ENCODE results near the gene PRODH2. TPM values are rescaled to one million over a fixed set of nuclear protein-coding genes. Genes with fewer than 3 reads are reported as not detected.
"Not testable (repeated sequence)": the region's sequence is repeated elsewhere in the genome, so short reads cannot be mapped to it uniquely, and the experiment has no call there.

PRODH2 gene
- total RNA-seq, 1 donor from 2014 or later: not detected

GRCh38 chr19:35773020-35773806 is 39.4 kb downstream of the PRODH2 start:
- intact Hi-C loops (cut with DNase I): no loop called here
- DNase-seq (no peak), ATAC-seq (no peak)

GRCh38 chr19:35772362-35772761 is 40.3 kb downstream of the PRODH2 start:
- H3K4me3 ChIP-seq; H3K27ac ChIP-seq; intact Hi-C loops (cut with DNase I); H3K36me3 ChIP-seq; ATAC-seq; H3K4me1 ChIP-seq; H3K9me3 ChIP-seq; DNase-seq; H3K27me3 ChIP-seq: not testable (repeated sequence)

More at GRCh38 chr19:35773020-35773806, 39.4 kb downstream of the PRODH2 start:
- Histone ChIP-seq H3K27me3 (no peaks in the 10 kb centered on the region), H3K4me1 (peaks cover 4% of the 10 kb centered on the region), H3K9me3 (no peaks in the 10 kb centered on the region), H3K4me3 (no peak overlapping the region), H3K36me3 (no peaks in the 10 kb centered on the region), H3K27ac (no peak overlapping the region)
- TF ChIP-seq CTCF (IDR thresholded peaks at IDR 0.05): no peak

GRCh38 chr19:35768082-35768421 is 44.6 kb downstream of the PRODH2 start:
- DNase-seq: no peak
- H3K27ac ChIP-seq: no peak overlapping the region

GRCh38 chr19:35767288-35768081 is 45.2 kb downstream of the PRODH2 start:
- no peak for DNase-seq

More at GRCh38 chr19:35768082-35768421, 44.6 kb downstream of the PRODH2 start:
- no peak for ATAC-seq
- H3K4me1 ChIP-seq: no peaks in the 10 kb centered on the region
- intact Hi-C loops (cut with DNase I): no loop called here
- no peak for TF ChIP-seq CTCF (IDR thresholded peaks at IDR 0.05)
- no peaks in the 10 kb centered on the region for H3K27me3 ChIP-seq
- H3K9me3 ChIP-seq: no peaks in the 10 kb centered on the region
- H3K36me3 ChIP-seq: peaks cover 20% of the 10 kb centered on the region
- H3K4me3 ChIP-seq: no peak overlapping the region

GRCh38 chr19:35766571-35767104 is 46.0 kb downstream of the PRODH2 start:
- TF ChIP-seq CTCF (IDR thresholded peaks at IDR 0.05): no peak
- no peak overlapping the region for H3K27ac ChIP-seq
- peaks cover 34% of the 10 kb centered on the region for H3K36me3 ChIP-seq
- H3K4me1 ChIP-seq: no peaks in the 10 kb centered on the region
- DNase-seq (peak; percentile 61), ATAC-seq (peak; percentile 5)
- H3K27me3 ChIP-seq: no peaks in the 10 kb centered on the region
- no peaks in the 10 kb centered on the region for H3K9me3 ChIP-seq
- H3K4me3 ChIP-seq: no peak overlapping the region
- intact Hi-C loops (cut with DNase I): no loop called here

More at GRCh38 chr19:35767288-35768081, 45.2 kb downstream of the PRODH2 start:
- intact Hi-C loops (cut with DNase I): no loop called here
- peak; percentile 27 for ATAC-seq
- H3K36me3 ChIP-seq: peaks cover 26% of the 10 kb centered on the region
- H3K27ac ChIP-seq: no peak overlapping the region
- H3K4me3 ChIP-seq: no peak overlapping the region
- no peak for TF ChIP-seq CTCF (IDR thresholded peaks at IDR 0.05)
- no peaks in the 10 kb centered on the region for H3K4me1 ChIP-seq
- H3K9me3 ChIP-seq: no peaks in the 10 kb centered on the region
- H3K27me3 ChIP-seq: no peaks in the 10 kb centered on the region

Measured in upper lobe of right lung (tissue), 1 donor.